Vagina (tissue), 2 donors: ENCODE measurements around the gene MIF4GD.

Source experiments
- CTCF ChIP-seq, 3 experiments: fragments of 450-650 bp in 2 of 3; fragments of 200-600 bp in 1 of 3; sonication (generic) in 1 of 3; IDR thresholded peaks; one replicate each; pipeline ENCODE4 v1.5.1; 2017 to 2019; ENCODE audit warnings: antibody characterized with exemption in 3 of 3, mild to moderate bottlenecking in 2 of 3, moderate library complexity in 2 of 3
- POLR2A ChIP-seq, 2 donors: fragments of 450-650 bp; IDR thresholded peaks; one replicate each; pipeline ENCODE4 v1.6.1; 2017; ENCODE audit warnings: antibody characterized with exemption in 2 of 2, mild to moderate bottlenecking in 2 of 2, moderate library complexity in 2 of 2
- POLR2AphosphoS5 ChIP-seq, 2 donors: sonication (generic); formaldehyde crosslinking; IDR thresholded peaks; one replicate each; pipeline ENCODE4 v1.9.0; 2017; ENCODE audit warnings: antibody characterized with exemption in 2 of 2, mild to moderate bottlenecking in 2 of 2, low read depth in 1 of 2; ENCODE audit not compliant: insufficient read depth in 1 of 2

GRCh38 chr17:75301502-75302206 lies 30.6 kb upstream of the MIF4GD start:
- no peak for TF ChIP-seq CTCF (IDR thresholded peaks at IDR 0.05)
- no peak for TF ChIP-seq POLR2A (IDR thresholded peaks at IDR 0.05)
- no peak for TF ChIP-seq POLR2AphosphoS5 (IDR thresholded peaks at IDR 0.05; ENCODE audit: insufficient read depth in 1 of 2, low read depth in 1 of 2)
